Measurements from ENCODE around the gene ZNF672.
A peak's percentile ranks its signal among the peaks of the same experiment; 100 is the strongest.
"Not testable (repeated sequence)": the region's sequence is repeated elsewhere in the genome, so short reads cannot be mapped to it uniquely, and the experiment has no call there.

Gene ZNF672

GRCh38 chr1:248828845-248829244 lies 9.2 kb upstream of the ZNF672 start:
- H2AFZ ChIP-seq (ENCODE audit: low read depth, low read length) = no peak overlapping the region
- H3K27me3 ChIP-seq (ENCODE audit: insufficient read depth, low read length) = no peaks in the 10 kb centered on the region
- peaks cover 20% of the 10 kb centered on the region for H3K4me1 ChIP-seq (ENCODE audit: insufficient read depth, low read length)
- H3K36me3 ChIP-seq (ENCODE audit: insufficient read depth, low read length) = peaks cover 6% of the 10 kb centered on the region
- H3K9me3 ChIP-seq (ENCODE audit: low read length) = no peaks in the 10 kb centered on the region
- no peak overlapping the region for H3K4me3 ChIP-seq (ENCODE audit: low read length)

GRCh38 chr1:248830718-248831017 lies 7.4 kb upstream of the ZNF672 start:
- H2AFZ ChIP-seq (ENCODE audit: low read depth, low read length) = not testable (repeated sequence)

GRCh38 chr1:248831842-248832241 lies 6.2 kb upstream of the ZNF672 start:
- Histone ChIP-seq H3K4me3 (ENCODE audit: low read length) (no peak overlapping the region), H3K4me1 (ENCODE audit: insufficient read depth, low read length) (peaks cover 1% of the 10 kb centered on the region), H3K9me3 (ENCODE audit: low read length) (no peaks in the 10 kb centered on the region), H3K27me3 (ENCODE audit: insufficient read depth, low read length) (no peaks in the 10 kb centered on the region), H3K36me3 (ENCODE audit: insufficient read depth, low read length) (no peaks in the 10 kb centered on the region), H2AFZ (ENCODE audit: low read depth, low read length) (no peak overlapping the region)

More at GRCh38 chr1:248830718-248831017, 7.4 kb upstream of the ZNF672 start:
- not testable (repeated sequence) for H3K9me3 ChIP-seq (ENCODE audit: low read length); H3K36me3 ChIP-seq (ENCODE audit: insufficient read depth, low read length); H3K27me3 ChIP-seq (ENCODE audit: insufficient read depth, low read length); H3K4me1 ChIP-seq (ENCODE audit: insufficient read depth, low read length); H3K4me3 ChIP-seq (ENCODE audit: low read length)

GRCh38 chr1:248834343-248834940 lies 3.6 kb upstream of the ZNF672 start:
- Histone ChIP-seq H3K4me1 (ENCODE audit: insufficient read depth, low read length) (peaks cover 10% of the 10 kb centered on the region), H3K27me3 (ENCODE audit: insufficient read depth, low read length) (no peaks in the 10 kb centered on the region), H2AFZ (ENCODE audit: low read depth, low read length) (no peak overlapping the region), H3K9me3 (ENCODE audit: low read length) (no peaks in the 10 kb centered on the region), H3K4me3 (ENCODE audit: low read length) (no peak overlapping the region), H3K36me3 (ENCODE audit: insufficient read depth, low read length) (no peaks in the 10 kb centered on the region)

- peaks cover 11% of the 10 kb centered on the region for H3K4me1 ChIP-seq (ENCODE audit: insufficient read depth, low read length)
- no peaks in the 10 kb centered on the region for H3K9me3 ChIP-seq (ENCODE audit: low read length)
- no peaks in the 10 kb centered on the region for H3K27me3 ChIP-seq (ENCODE audit: insufficient read depth, low read length)
- H3K4me3 ChIP-seq (ENCODE audit: low read length) = peak overlapping the region; percentile 61
- peak overlapping the region; percentile 63 for H2AFZ ChIP-seq (ENCODE audit: low read depth, low read length)
- no peaks in the 10 kb centered on the region for H3K36me3 ChIP-seq (ENCODE audit: insufficient read depth, low read length)
Observed at GRCh38 chr1:248837045-248837780, 811 bp upstream of the ZNF672 start.

- peak overlapping the region; percentile 61 for H3K4me3 ChIP-seq (ENCODE audit: low read length)
- H3K27me3 ChIP-seq (ENCODE audit: insufficient read depth, low read length) = no peaks in the 10 kb centered on the region
- H3K9me3 ChIP-seq (ENCODE audit: low read length) = no peaks in the 10 kb centered on the region
- peak overlapping the region; percentile 75 for H2AFZ ChIP-seq (ENCODE audit: low read depth, low read length)
- H3K4me1 ChIP-seq (ENCODE audit: insufficient read depth, low read length) = peaks cover 11% of the 10 kb centered on the region
- H3K36me3 ChIP-seq (ENCODE audit: insufficient read depth, low read length) = peaks cover 5% of the 10 kb centered on the region
Observed at GRCh38 chr1:248838357-248839167, 538 bp downstream of the ZNF672 start.

GRCh38 chr1:248839168-248839555 lies 1.1 kb downstream of the ZNF672 start:
- H3K36me3 ChIP-seq (ENCODE audit: insufficient read depth, low read length) = peaks cover 5% of the 10 kb centered on the region
- no peaks in the 10 kb centered on the region for H3K27me3 ChIP-seq (ENCODE audit: insufficient read depth, low read length)
- no peaks in the 10 kb centered on the region for H3K9me3 ChIP-seq (ENCODE audit: low read length)
- peak overlapping the region; percentile 75 for H2AFZ ChIP-seq (ENCODE audit: low read depth, low read length)
- H3K4me1 ChIP-seq (ENCODE audit: insufficient read depth, low read length) = peaks cover 11% of the 10 kb centered on the region
- H3K4me3 ChIP-seq (ENCODE audit: low read length) = peak overlapping the region; percentile 61

- peaks cover 11% of the 10 kb centered on the region for H3K4me1 ChIP-seq (ENCODE audit: insufficient read depth, low read length)
- peaks cover 20% of the 10 kb centered on the region for H3K36me3 ChIP-seq (ENCODE audit: insufficient read depth, low read length)
- no peaks in the 10 kb centered on the region for H3K9me3 ChIP-seq (ENCODE audit: low read length)
- H3K27me3 ChIP-seq (ENCODE audit: insufficient read depth, low read length) = no peaks in the 10 kb centered on the region
- H3K4me3 ChIP-seq (ENCODE audit: low read length) = no peak overlapping the region
- no peak overlapping the region for H2AFZ ChIP-seq (ENCODE audit: low read depth, low read length)
Observed at GRCh38 chr1:248840946-248841345, 2.9 kb downstream of the ZNF672 start.

- Histone ChIP-seq H3K27me3 (ENCODE audit: insufficient read depth, low read length) (no peaks in the 10 kb centered on the region), H3K4me1 (ENCODE audit: insufficient read depth, low read length) (peaks cover 11% of the 10 kb centered on the region), H3K36me3 (ENCODE audit: insufficient read depth, low read length) (peaks cover 29% of the 10 kb centered on the region), H2AFZ (ENCODE audit: low read depth, low read length) (no peak overlapping the region), H3K4me3 (ENCODE audit: low read length) (no peak overlapping the region), H3K9me3 (ENCODE audit: low read length) (no peaks in the 10 kb centered on the region)
Observed at GRCh38 chr1:248841702-248842395, 3.8 kb downstream of the ZNF672 start.

GRCh38 chr1:248842781-248843331 lies 4.8 kb downstream of the ZNF672 start:
- H3K9me3 ChIP-seq (ENCODE audit: low read length) = no peaks in the 10 kb centered on the region
- H3K4me3 ChIP-seq (ENCODE audit: low read length) = no peak overlapping the region
- peaks cover 39% of the 10 kb centered on the region for H3K36me3 ChIP-seq (ENCODE audit: insufficient read depth, low read length)
- no peak overlapping the region for H2AFZ ChIP-seq (ENCODE audit: low read depth, low read length)
- peaks cover 4% of the 10 kb centered on the region for H3K4me1 ChIP-seq (ENCODE audit: insufficient read depth, low read length)
- no peaks in the 10 kb centered on the region for H3K27me3 ChIP-seq (ENCODE audit: insufficient read depth, low read length)

GRCh38 chr1:248843687-248844086 lies 5.7 kb downstream of the ZNF672 start:
- Histone ChIP-seq H3K36me3 (ENCODE audit: insufficient read depth, low read length) (peaks cover 48% of the 10 kb centered on the region), H2AFZ (ENCODE audit: low read depth, low read length) (no peak overlapping the region), H3K9me3 (ENCODE audit: low read length) (no peaks in the 10 kb centered on the region), H3K27me3 (ENCODE audit: insufficient read depth, low read length) (no peaks in the 10 kb centered on the region), H3K4me1 (ENCODE audit: insufficient read depth, low read length) (peaks cover 4% of the 10 kb centered on the region), H3K4me3 (ENCODE audit: low read length) (no peak overlapping the region)

- H3K27me3 ChIP-seq (ENCODE audit: insufficient read depth, low read length) = no peaks in the 10 kb centered on the region
- H3K4me1 ChIP-seq (ENCODE audit: insufficient read depth, low read length) = peaks cover under 1% of the 10 kb centered on the region
- H3K36me3 ChIP-seq (ENCODE audit: insufficient read depth, low read length) = peaks cover 56% of the 10 kb centered on the region
- H2AFZ ChIP-seq (ENCODE audit: low read depth, low read length) = no peak overlapping the region
- H3K9me3 ChIP-seq (ENCODE audit: low read length) = no peaks in the 10 kb centered on the region
- no peak overlapping the region for H3K4me3 ChIP-seq (ENCODE audit: low read length)
Observed at GRCh38 chr1:248844526-248844925, 6.5 kb downstream of the ZNF672 start.

Data from neuron (in vitro differentiated cells).